OCI-LY3 (cell line): ENCODE data around the gene IFI35.

Source experiments
- H2AFZ ChIP-seq: fragments of 200-600, 300-600 bp; shearing (Covaris generic); 2 replicates; pipeline ENCODE4 v1.6.0; 2014; ENCODE audit warnings: antibody characterized with exemption, low read depth, low read length
- H3K27ac ChIP-seq: fragments of 200-600, 300-600 bp; sonication (generic); 2 replicates; pipeline ENCODE4 v1.5.1; 2014; ENCODE audit warnings: mild to moderate bottlenecking, low read length, moderate library complexity, mixed read lengths
- H3K27me3 ChIP-seq: fragments of 200-600, 300-600 bp; sonication (generic); 2 replicates; pipeline ENCODE4 v1.6.1; 2014; ENCODE audit warnings: low read depth, low read length, mixed read lengths
- H3K36me3 ChIP-seq: fragments of 200-600, 300-600 bp; sonication (generic); replicated peaks from 2 replicates; pipeline ENCODE3; 2014; ENCODE audit warnings: low read depth, low read length, mixed read lengths
- H3K4me1 ChIP-seq: fragments of 300-600, 200-600 bp; sonication (generic); 2 replicates; pipeline ENCODE4 v1.6.1; 2014; ENCODE audit warnings: low read length, mixed read lengths
- H3K4me2 ChIP-seq: fragments of 200-600, 300-600 bp; sonication (generic); 2 replicates; pipeline ENCODE4 v1.6.1; 2014; ENCODE audit warnings: low read length, mixed read lengths
- H3K4me3 ChIP-seq: fragments of 300-600, 200-600 bp; sonication (generic); 2 replicates; pipeline ENCODE4 v1.5.1; 2014; ENCODE audit warnings: antibody characterized with exemption, mild to moderate bottlenecking, low read length, moderate library complexity
- H3K79me2 ChIP-seq: fragments of 300-600, 200-600 bp; shearing (Covaris generic); 2 replicates; pipeline ENCODE4 v1.6.1; 2014; ENCODE audit warnings: mild to moderate bottlenecking, low read length, mixed read lengths
- H3K9ac ChIP-seq: fragments of 300-600, 200-600 bp; shearing (Covaris generic); 2 replicates; pipeline ENCODE4 v1.6.0; 2014; ENCODE audit warnings: mild to moderate bottlenecking, low read length, moderate library complexity
- H3K9me3 ChIP-seq: fragments of 200-600, 300-600 bp; shearing (Covaris generic); 2 replicates; pipeline ENCODE4 v1.6.1; 2014; ENCODE audit warnings: low read length, mixed read lengths; ENCODE audit not compliant: insufficient read depth
- H4K20me1 ChIP-seq: fragments of 200-600, 300-600 bp; sonication (generic); 2 replicates; pipeline ENCODE4 v1.6.1; 2016; ENCODE audit warnings: low read length, mixed read lengths; ENCODE audit not compliant: insufficient read depth
- EZH2phosphoT487 ChIP-seq: fragments of 200-600 bp; shearing (Covaris generic); IDR thresholded peaks from 2 replicates; pipeline ENCODE4 v1.6.1; 2018; ENCODE audit warnings: antibody characterized with exemption, mixed run types, low read depth
- TF ChIP-seq, protein P1 (sequence below): fragments of 200-600, 300-600 bp; sonication (generic); IDR thresholded peaks from 2 replicates; pipeline ENCODE4 v1.5.1; 2014; ENCODE audit warnings: antibody characterized with exemption, low read length, low read depth

Gene IFI35

DNA sequence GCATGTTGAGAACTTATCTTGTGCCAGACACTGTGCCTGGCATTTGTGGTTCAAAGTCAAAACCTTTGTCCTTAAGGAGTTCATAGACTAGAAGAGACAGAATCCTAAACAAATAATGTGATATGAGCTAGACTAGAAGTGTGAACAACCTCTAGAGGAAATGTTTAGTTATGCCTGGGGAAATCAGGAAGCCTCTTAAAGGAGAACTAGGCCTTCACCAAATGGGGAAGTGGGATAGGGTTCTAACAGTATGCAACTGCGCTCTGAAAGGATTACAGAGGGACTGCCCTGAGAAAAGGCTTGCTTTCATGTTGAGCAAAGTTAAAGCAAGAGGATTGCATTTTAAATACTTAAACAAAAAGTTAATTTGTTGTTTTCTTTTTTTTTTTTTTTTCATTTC lies 21.4 kb upstream of the IFI35 start:
- Histone ChIP-seq H3K9me3 (no peaks in the 10 kb centered on the region), H3K27ac (peak overlapping the region; percentile 91), H3K27me3 (no peaks in the 10 kb centered on the region), H3K4me2 (peak overlapping the region; percentile 81), H3K4me1 (peaks cover 39% of the 10 kb centered on the region), H3K9ac (peak overlapping the region; percentile 63), H3K79me2 (peaks cover 59% of the 10 kb centered on the region), H3K36me3 (peaks cover 39% of the 10 kb centered on the region), H2AFZ (no peak overlapping the region), H3K4me3 (peak overlapping the region; percentile 57), H4K20me1 (peaks cover 5% of the 10 kb centered on the region; the same call in 1 of the 2 replicates)
- TF ChIP-seq EZH2phosphoT487: no peak
- TF ChIP-seq, protein P1, sequence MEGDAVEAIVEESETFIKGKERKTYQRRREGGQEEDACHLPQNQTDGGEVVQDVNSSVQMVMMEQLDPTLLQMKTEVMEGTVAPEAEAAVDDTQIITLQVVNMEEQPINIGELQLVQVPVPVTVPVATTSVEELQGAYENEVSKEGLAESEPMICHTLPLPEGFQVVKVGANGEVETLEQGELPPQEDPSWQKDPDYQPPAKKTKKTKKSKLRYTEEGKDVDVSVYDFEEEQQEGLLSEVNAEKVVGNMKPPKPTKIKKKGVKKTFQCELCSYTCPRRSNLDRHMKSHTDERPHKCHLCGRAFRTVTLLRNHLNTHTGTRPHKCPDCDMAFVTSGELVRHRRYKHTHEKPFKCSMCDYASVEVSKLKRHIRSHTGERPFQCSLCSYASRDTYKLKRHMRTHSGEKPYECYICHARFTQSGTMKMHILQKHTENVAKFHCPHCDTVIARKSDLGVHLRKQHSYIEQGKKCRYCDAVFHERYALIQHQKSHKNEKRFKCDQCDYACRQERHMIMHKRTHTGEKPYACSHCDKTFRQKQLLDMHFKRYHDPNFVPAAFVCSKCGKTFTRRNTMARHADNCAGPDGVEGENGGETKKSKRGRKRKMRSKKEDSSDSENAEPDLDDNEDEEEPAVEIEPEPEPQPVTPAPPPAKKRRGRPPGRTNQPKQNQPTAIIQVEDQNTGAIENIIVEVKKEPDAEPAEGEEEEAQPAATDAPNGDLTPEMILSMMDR: no peak

DNA sequence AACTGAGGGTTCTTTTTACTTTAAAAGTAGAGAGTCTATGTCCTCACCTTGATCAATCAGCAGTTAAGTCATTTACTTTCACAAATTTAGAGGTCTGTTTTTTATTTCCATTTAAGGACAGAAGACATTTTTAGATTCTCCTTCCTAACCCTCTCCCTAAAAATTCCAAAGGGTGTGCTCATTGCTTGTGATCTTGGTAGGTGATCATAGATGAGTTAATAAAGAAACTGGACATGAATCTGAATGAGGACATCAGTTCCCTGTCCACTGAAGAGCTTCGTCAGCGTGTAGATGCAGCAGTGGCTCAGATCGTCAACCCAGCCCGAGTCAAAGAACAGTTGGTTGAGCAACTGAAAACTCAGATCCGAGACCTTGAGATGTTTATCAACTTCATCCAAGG lies 17.4 kb upstream of the IFI35 start:
- no peak overlapping the region for H3K27ac ChIP-seq
- no peak overlapping the region for H3K9ac ChIP-seq
- no peaks in the 10 kb centered on the region for H3K9me3 ChIP-seq
- no peak overlapping the region for H3K4me3 ChIP-seq
- H4K20me1 ChIP-seq: no peaks in the 10 kb centered on the region
- TF ChIP-seq EZH2phosphoT487: no peak
- TF ChIP-seq, protein P1: no peak
- H3K4me2 ChIP-seq: no peak overlapping the region
- peaks cover 58% of the 10 kb centered on the region for H3K36me3 ChIP-seq
- no peaks in the 10 kb centered on the region for H3K27me3 ChIP-seq
- peaks cover 24% of the 10 kb centered on the region for H3K4me1 ChIP-seq
- H3K79me2 ChIP-seq: peaks cover 24% of the 10 kb centered on the region
- no peak overlapping the region for H2AFZ ChIP-seq

DNA sequence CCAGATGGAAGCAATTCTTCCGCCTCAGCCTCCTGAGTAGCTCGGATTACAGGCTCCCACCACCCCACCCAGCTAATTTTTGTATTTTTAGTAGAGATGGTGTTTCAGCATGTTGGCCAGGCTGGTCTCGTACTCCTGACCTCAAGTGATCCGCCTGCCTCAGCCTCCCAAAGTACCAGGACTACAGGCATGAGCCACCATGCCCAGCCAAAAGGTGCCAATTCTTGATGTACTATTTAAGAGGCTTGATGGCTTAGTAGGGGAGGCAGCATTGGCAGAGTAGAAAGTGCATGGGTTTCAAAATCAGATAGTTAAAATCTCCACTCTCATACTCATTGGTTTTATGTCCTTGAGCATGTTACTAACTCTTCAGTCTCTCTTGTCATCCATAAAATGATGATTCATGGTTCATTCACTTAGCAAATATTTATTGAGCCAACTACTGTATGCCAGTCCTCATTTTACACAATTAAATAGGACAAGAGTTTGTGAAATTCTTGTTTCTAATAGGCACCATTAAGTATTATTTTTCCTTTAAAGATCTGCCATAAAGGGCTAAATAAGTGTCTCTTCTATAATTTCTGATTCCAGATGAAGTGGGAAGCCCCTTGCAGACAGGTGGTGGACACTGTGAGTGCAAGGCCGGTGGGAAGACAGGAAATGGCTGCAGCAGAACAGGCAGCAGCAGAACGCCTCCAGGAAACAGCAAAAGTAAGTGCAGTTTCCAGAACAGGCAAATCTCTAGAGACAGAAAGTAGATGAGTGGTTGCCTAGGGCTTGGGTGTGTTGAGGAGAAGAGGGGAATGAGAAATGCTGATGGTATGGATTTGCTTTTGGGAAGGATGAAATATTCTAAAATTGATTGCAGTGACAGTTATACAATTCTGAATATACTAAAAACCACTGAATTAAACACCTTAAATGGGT lies 16.6 kb upstream of the IFI35 start:
- H3K4me3 ChIP-seq: no peak overlapping the region

DNA sequence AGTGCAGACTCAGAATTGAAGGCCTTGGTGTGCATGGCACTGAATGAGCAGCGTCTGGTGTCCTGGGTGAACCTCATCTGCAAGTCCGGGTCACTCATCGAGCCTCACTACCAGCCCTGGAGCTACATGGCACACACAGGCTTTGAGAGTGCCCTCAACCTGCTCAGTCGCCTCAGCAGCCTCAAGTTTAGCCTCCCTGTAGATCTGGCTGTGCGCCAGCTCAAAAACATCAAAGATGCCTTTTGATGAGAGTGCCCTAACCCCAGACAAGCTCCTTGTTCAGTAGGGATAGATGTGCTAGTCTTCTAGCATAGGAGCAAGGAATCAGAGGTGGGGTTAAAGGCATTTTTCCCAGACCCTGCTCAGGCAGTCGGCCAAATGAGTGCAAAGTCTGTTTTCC lies 15.1 kb upstream of the IFI35 start:
- Histone ChIP-seq H3K9me3 (no peaks in the 10 kb centered on the region), H3K27me3 (no peaks in the 10 kb centered on the region), H3K9ac (no peak overlapping the region), H2AFZ (no peak overlapping the region), H3K4me1 (0 out of 2 replicates have a peak, but pooled peaks cover 3% of the 10 kb centered on the region), H4K20me1 (no peaks in the 10 kb centered on the region), H3K36me3 (peaks cover 60% of the 10 kb centered on the region), H3K4me3 (no peak overlapping the region), H3K4me2 (no peak overlapping the region), H3K79me2 (peaks cover 10% of the 10 kb centered on the region), H3K27ac (no peak overlapping the region)
- no peak for TF ChIP-seq EZH2phosphoT487
- TF ChIP-seq, protein P1: no peak

More for the DNA sequence above, 16.6 kb upstream of the IFI35 start:
- Histone ChIP-seq H3K36me3 (peaks cover 61% of the 10 kb centered on the region), H3K9me3 (no peaks in the 10 kb centered on the region), H3K27me3 (no peaks in the 10 kb centered on the region), H3K9ac (no peak overlapping the region), H3K79me2 (peaks cover 18% of the 10 kb centered on the region), H4K20me1 (no peaks in the 10 kb centered on the region), H3K4me2 (no peak overlapping the region), H3K4me1 (peaks cover 15% of the 10 kb centered on the region), H3K27ac (no peak overlapping the region), H2AFZ (no peak overlapping the region)
- TF ChIP-seq, protein P1: no peak
- TF ChIP-seq EZH2phosphoT487: no peak
